HG03135 (cell line): ENCODE data around the gene SIN3A.
A peak's percentile ranks its signal among the peaks of the same experiment; 100 is the strongest.
"Not testable (repeated sequence)": the region's sequence is repeated elsewhere in the genome, so short reads cannot be mapped to it uniquely, and the experiment has no call there.

Experiments
- ATAC-seq: cut with Tn5 transposase; IDR thresholded peaks from one replicate; pipeline ENCODE4 v1.9.1; 2021; ENCODE audit warnings: mild to moderate bottlenecking, moderate library complexity; ENCODE audit not compliant: unreplicated experiment

SIN3A gene

DNA sequence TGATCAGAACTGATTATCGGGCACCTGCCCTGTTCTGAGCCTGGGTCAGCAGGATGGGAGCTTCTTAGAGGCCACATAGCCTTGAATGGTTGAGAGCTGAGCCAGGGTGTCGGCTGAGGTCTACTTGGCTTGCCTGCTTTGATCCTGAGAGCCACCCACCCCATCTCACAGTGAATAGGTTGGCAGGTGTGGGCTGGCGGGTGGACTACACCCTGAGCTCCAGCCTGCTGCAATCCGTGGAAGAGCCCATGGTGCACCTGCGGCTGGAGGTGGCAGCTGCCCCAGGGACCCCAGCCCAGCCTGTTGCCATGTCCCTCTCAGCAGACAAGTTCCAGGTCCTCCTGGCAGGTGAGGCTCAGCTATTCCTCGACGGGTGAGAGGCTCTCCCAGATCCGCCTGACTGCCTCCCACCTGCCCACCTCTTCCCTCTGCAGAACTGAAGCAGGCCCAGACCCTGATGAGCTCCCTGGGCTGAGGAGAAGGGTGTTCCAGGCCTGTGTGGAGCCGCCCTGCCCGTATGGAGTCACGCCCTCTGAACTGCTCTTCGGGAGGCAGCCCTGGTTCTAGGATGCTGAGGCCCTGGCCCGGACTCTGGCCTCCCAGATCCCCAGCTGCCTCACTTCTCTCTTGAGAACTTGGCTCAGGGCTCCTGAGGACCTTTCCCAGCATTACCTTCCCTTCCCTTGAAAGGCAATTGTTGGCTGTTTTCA lies 111.8 kb downstream of the SIN3A start:
- no peak for ATAC-seq

- ATAC-seq = no peak
These were observed 112.7 kb downstream of the SIN3A start for GRCh38 chr15:75338661-75339240.

GRCh38 chr15:75335705-75336355 lies 115.7 kb downstream of the SIN3A start, which contains the start of gene COMMD4:
Gene COMMD4 (plus strand): TSS chr15:75336063. CDS start chr15:75336090, 27 bp downstream.
- ATAC-seq = peak; percentile 62

DNA sequence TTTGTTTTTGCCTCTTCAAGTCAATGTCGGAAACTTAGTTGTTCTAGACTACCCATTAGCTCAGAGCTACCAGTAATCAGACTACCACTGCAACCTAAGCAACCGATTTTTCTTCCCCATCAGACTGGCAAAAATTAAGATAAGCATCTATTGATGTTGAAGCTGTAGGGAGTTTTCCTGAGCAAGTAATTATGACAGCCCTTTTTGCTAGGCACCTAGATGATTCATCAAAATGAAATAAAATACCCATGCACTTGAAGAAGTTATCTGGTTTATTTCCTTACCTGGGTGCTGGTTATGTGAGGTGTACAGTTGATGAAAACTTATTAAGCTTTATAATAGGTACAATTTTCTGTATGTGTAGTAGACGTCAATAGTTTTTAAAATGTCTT lies 116.2 kb downstream of the SIN3A start:
- ATAC-seq = no peak

DNA sequence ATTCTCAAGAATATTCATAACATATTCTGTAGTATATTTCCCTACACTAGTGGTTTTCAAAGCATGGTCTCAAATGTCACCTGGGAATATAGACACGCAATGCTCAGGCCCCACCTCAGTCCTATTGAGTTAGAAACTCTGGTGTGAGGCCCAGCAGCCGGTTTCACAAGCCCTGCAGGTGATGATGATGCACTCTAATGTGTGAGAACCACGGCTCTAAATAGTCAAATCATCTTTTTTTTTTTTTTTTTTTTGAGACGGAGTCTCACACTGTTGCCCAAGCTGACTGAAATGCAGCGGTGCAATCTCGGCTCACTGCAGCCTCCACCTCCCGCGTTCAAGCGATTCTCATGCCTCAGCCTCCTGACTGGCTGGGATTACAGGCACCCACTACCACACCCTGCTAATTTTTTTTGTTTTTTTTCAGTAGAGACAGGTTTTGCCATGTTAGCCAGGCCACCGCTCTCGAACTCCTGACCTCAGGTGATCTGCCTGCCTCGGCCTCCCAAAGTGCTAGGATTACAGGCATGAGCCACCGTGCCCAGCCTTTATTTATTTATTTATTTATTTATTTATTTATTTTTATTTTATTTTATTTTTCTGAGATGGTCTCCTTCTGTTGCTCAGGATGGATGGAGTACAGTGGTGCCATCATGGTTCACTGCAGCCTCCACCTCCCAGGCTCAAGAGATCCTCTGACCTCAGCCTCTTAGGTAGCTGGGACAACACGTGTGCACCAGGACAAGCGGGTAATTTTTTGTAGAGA lies 117.7 kb downstream of the SIN3A start:
- not testable (repeated sequence) for ATAC-seq

DNA sequence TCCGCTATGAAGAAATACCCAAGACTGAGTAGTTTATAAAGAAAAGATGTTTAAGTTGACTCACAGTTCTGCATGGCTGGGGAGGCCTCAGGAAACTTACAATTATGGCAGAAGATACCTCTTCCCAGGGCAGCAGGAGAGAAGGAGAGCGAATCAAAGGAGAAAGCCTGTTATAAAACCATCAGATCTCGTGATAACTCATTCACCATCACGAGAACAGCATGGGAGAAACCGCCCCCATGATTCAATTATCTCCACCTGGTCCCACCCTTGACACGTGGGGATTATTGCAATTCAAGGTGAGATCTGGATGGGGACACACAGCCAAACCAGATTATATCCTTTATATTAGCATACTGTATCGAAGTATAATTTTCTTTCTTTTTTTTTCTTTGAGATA lies 119.4 kb downstream of the SIN3A start:
- ATAC-seq = not testable (repeated sequence)

DNA sequence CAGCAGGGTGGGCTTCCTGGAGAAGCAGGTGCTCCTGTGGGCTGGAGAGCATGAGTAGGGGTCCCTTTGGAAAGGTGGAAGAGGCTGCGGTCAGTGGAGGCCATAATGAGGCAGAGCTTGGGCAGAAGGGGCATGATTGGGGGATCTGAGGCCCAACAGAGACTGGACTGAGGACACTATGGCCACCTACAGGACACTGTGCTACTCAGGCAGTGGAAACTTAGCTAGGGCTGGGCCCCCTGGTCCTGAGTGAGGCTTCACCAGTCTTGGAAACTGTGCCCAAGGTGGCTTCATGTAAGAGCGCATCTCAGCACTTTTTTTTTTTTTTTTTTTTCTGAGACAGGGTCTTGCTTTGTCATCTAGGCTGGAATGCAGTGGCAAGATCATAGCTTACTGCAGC lies 121.9 kb downstream of the SIN3A start:
- no peak for ATAC-seq

GRCh38 chr15:75328493-75329314 lies 122.8 kb downstream of the SIN3A start:
- no peak for ATAC-seq

- no peak for ATAC-seq
These were observed 124.0 kb downstream of the SIN3A start for GRCh38 chr15:75327491-75327890.

DNA sequence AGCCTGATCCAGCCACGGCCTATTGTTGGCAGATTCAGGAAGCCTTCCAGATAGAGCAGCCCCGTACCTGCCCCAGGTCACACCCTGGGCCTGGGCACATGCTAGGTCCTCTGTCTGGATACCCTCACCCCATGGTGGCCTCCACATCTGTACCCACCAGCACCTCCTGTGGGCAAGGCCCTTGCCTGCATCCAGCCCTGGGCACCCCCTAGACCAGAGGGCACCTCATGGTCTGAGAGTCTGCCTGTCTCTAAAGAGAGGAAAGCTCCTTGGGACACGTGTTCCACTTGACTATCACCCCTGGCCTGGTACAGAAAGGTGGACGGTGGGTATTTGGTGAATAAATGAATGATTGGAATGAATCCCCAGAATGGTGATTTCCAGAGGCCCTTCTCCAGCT lies 124.5 kb downstream of the SIN3A start:
- ATAC-seq = no peak

DNA sequence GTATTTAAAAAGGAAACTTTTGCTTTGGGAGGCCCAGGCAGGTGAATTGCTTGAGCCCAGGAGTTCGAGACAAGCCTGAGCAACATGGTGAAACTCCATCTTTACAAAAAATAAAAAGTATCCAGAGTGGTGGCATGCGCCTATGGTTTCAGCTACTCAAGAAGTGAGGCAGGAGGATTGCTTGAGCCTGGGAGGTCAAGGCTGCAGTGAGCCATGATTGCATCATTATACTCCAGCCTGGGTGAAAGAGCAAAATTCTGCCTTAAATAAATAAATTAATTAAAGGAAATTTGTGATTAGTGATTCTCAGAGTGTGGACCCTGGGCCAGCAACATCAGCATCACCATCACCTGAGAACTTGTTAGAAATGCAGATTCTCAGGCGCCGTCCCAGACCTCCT lies 125.6 kb downstream of the SIN3A start:
- no peak for ATAC-seq

DNA sequence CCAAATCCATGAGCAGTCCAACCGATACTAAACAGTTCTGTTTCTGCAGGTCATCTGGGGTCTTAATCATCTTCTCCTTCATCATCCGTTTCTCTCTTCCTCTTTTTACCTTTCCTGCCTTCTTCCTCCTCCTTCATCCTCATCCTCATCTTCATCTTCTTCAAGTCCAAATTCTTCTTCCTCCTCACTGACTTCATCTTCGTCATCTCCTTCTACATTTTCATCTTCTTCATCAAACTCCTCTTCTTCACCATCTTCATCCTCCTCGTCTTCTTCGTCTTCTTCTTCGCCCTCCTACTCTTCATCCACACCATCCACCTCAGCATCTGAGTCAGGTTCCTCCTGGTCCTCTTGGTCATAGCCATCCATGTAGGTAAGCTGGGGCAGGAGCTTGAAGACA lies 129.8 kb downstream of the SIN3A start:
- no peak for ATAC-seq
